ENCODE data around the gene SCT. TPM values are rescaled to one million over a fixed set of nuclear protein-coding genes. Genes with fewer than 3 reads are reported as not detected.

SCT gene
- total and polyA plus RNA-seq, 2 experiments from 2014 or later, result not detected

DNA sequence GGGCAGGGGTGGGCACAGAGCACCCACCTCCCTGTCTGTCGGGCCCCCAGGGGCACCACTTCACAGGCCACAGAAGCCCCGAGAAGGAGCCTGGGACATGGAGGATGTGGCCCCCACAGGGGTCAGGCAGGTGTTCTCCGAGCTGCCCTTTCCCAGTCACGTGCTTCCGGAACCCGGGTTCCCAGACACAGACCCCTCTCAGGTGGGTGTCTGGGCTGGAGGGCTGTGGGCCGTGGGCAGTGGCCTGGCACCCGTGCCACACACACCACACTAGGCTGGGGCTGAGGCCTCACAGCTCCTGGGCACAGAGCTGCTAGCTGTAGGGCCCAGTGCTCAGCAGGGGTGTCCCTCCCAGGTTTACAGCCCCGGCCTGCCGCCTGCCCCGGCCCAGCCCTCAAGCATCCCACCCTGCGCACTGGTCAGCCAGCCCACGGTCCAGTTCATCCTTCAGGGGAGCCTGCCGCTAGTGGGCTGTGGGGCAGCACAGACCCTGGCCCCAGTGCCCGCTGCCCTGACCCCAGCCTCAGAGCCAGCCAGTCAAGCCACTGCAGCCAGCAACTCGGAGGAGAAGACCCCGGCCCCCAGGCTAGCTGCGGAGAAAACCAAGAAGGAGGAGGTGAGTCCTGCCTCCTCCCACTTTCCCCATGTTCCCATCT is 16.7 kb downstream of the SCT start:
- H3K4me2 ChIP-seq (ENCODE audit: unreplicated experiment), result no peak overlapping the region
- H3F3A ChIP-seq (ENCODE audit: insufficient read depth), result peaks cover 7% of the 10 kb centered on the region; the same call in 1 of the 2 replicates
- no peak overlapping the region for H3K4me3 ChIP-seq
- no peak for TF ChIP-seq EZH2phosphoT487 (IDR thresholded peaks at IDR 0.05; ENCODE audit: insufficient read depth, low read depth)
- TF ChIP-seq EZH2 (IDR thresholded peaks at IDR 0.05; ENCODE audit: insufficient read depth, poor library complexity, severe bottlenecking), result no peak
- no peak for DNase-seq
- WGBS, 2 experiments (ENCODE audit: low coverage in 1 of 2, low lambda C conversion rate in 2 of 2, missing lambda C conversion rate in 2 of 2), result 91 to 93% methylated on average over 12 to 18 of the region's 18 CpGs
- in situ Hi-C loops (cut with MboI), result no loop called here
- peaks cover 7% of the 10 kb centered on the region; the same call in 1 of the 2 replicates for H3K36me3 ChIP-seq (ENCODE audit: low read depth)
- H3K9me3 ChIP-seq (ENCODE audit: low read depth), result no peaks in the 10 kb centered on the region
- no peak overlapping the region for H3K9ac ChIP-seq
- H2AFZ ChIP-seq, result no peak overlapping the region
- no peaks in the 10 kb centered on the region for H3K9me2 ChIP-seq (ENCODE audit: insufficient read depth)
- H3K79me2 ChIP-seq (ENCODE audit: insufficient read depth), result no peaks in the 10 kb centered on the region
- no peaks in the 10 kb centered on the region for H4K20me1 ChIP-seq (ENCODE audit: insufficient read depth)
- no peaks in the 10 kb centered on the region for H3K27me3 ChIP-seq (replicated peaks; ENCODE audit: insufficient read depth)
- H3K4me1 ChIP-seq (ENCODE audit: insufficient read depth), result no peaks in the 10 kb centered on the region
- no peak overlapping the region for H3K27ac ChIP-seq

- Histone ChIP-seq H3K27me3 (replicated peaks; ENCODE audit: insufficient read depth) (no peaks in the 10 kb centered on the region), H3K4me2 (ENCODE audit: unreplicated experiment) (no peak overlapping the region), H3K4me3 (no peak overlapping the region), H3K4me1 (ENCODE audit: insufficient read depth) (no peaks in the 10 kb centered on the region), H4K20me1 (ENCODE audit: insufficient read depth) (no peaks in the 10 kb centered on the region), H3K9ac (no peak overlapping the region), H3K9me3 (ENCODE audit: low read depth) (no peaks in the 10 kb centered on the region), H3K36me3 (ENCODE audit: low read depth) (peaks cover 12% of the 10 kb centered on the region; the same call in 1 of the 2 replicates), H3K79me2 (ENCODE audit: insufficient read depth) (no peaks in the 10 kb centered on the region), H3K27ac (no peak overlapping the region), H2AFZ (no peak overlapping the region), H3K9me2 (ENCODE audit: insufficient read depth) (no peaks in the 10 kb centered on the region), H3F3A (ENCODE audit: insufficient read depth) (peaks cover 7% of the 10 kb centered on the region; the same call in 1 of the 2 replicates)
- TF ChIP-seq EZH2phosphoT487 (IDR thresholded peaks at IDR 0.05; ENCODE audit: insufficient read depth, low read depth) (no peak), EZH2 (IDR thresholded peaks at IDR 0.05; ENCODE audit: insufficient read depth, poor library complexity, severe bottlenecking) (no peak)
- DNase-seq, result no peak
- WGBS, 2 experiments (ENCODE audit: low coverage in 1 of 2, low lambda C conversion rate in 2 of 2, missing lambda C conversion rate in 2 of 2), result 85 to 88% methylated on average over 17 to 28 of the region's 28 CpGs
- in situ Hi-C loops (cut with MboI), result no loop called here
These were observed 17.6 kb downstream of the SCT start for GRCh38 chr11:609341-609811.

GRCh38 chr11:608791-609251 is 18.2 kb downstream of the SCT start:
- no peaks in the 10 kb centered on the region for H3K27me3 ChIP-seq (replicated peaks; ENCODE audit: insufficient read depth)
- H3K9ac ChIP-seq, result no peak overlapping the region
- no peaks in the 10 kb centered on the region for H3K4me1 ChIP-seq (ENCODE audit: insufficient read depth)
- no peak overlapping the region for H3K27ac ChIP-seq
- H3K4me2 ChIP-seq (ENCODE audit: unreplicated experiment), result no peak overlapping the region
- DNase-seq, result no peak
- no peaks in the 10 kb centered on the region for H3K9me3 ChIP-seq (ENCODE audit: low read depth)
- WGBS, 2 experiments (ENCODE audit: low coverage in 1 of 2, low lambda C conversion rate in 2 of 2, missing lambda C conversion rate in 2 of 2), result 82 to 84% methylated on average over 27 to 28 of the region's 28 CpGs
- in situ Hi-C loops (cut with MboI), result no loop called here
- H3K9me2 ChIP-seq (ENCODE audit: insufficient read depth), result no peaks in the 10 kb centered on the region
- no peaks in the 10 kb centered on the region for H3K79me2 ChIP-seq (ENCODE audit: insufficient read depth)
- no peak for TF ChIP-seq EZH2 (IDR thresholded peaks at IDR 0.05; ENCODE audit: insufficient read depth, poor library complexity, severe bottlenecking)
- H4K20me1 ChIP-seq (ENCODE audit: insufficient read depth), result no peaks in the 10 kb centered on the region
- no peak overlapping the region for H3K4me3 ChIP-seq
- peaks cover 17% of the 10 kb centered on the region; the same call in 1 of the 2 replicates for H3K36me3 ChIP-seq (ENCODE audit: low read depth)
- no peak overlapping the region for H2AFZ ChIP-seq
- H3F3A ChIP-seq (ENCODE audit: insufficient read depth), result peaks cover 7% of the 10 kb centered on the region; the same call in 1 of the 2 replicates

DNA sequence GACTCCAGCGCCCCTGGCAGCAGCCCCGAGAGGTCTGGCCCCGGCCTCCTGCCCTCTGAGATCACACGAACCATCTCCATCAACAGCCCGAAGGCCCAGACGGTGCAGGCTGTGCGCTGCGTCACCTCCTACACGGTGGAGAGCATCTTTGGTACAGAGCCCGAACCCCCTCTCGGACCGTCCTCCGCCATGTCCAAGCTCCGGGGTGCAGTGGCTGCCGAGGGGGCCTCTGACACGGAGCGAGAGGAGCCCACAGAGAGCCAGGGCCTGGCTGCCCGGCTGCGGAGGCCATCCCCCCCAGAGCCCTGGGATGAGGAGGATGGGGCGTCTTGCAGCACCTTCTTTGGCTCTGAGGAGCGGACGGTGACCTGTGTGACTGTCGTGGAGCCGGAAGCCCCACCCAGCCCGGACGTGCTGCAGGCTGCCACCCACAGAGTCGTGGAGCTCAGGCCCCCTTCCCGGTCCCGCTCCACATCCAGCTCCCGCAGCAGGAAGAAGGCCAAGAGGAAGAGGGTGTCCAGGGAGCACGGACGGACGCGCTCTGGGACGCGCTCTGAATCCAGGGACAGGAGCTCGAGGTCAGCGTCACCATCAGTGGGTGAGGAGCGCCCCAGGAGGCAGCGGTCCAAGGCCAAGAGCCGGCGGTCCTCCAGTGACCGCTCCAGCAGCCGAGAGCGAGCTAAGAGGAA is 18.9 kb downstream of the SCT start:
- Histone ChIP-seq H3K4me2 (ENCODE audit: unreplicated experiment) (no peak overlapping the region), H3K4me1 (ENCODE audit: insufficient read depth) (no peaks in the 10 kb centered on the region), H3K9me3 (ENCODE audit: low read depth) (no peaks in the 10 kb centered on the region), H3K27ac (no peak overlapping the region), H3K9me2 (ENCODE audit: insufficient read depth) (no peaks in the 10 kb centered on the region), H4K20me1 (ENCODE audit: insufficient read depth) (no peaks in the 10 kb centered on the region), H3K4me3 (no peak overlapping the region), H2AFZ (no peak overlapping the region), H3K9ac (no peak overlapping the region), H3K79me2 (ENCODE audit: insufficient read depth) (no peaks in the 10 kb centered on the region; the same call in 1 of the 2 replicates), H3K36me3 (ENCODE audit: low read depth) (peaks cover 19% of the 10 kb centered on the region; the same call in 1 of the 2 replicates), H3K27me3 (replicated peaks; ENCODE audit: insufficient read depth) (no peaks in the 10 kb centered on the region), H3F3A (ENCODE audit: insufficient read depth) (peaks cover 7% of the 10 kb centered on the region; the same call in 1 of the 2 replicates)
- in situ Hi-C loops (cut with MboI), result no loop called here
- TF ChIP-seq EZH2phosphoT487 (IDR thresholded peaks at IDR 0.05; ENCODE audit: insufficient read depth, low read depth), result no peak
- no peak for TF ChIP-seq EZH2 (IDR thresholded peaks at IDR 0.05; ENCODE audit: insufficient read depth, poor library complexity, severe bottlenecking)
- no peak for DNase-seq
- 90% methylated on average over 39 to 45 of the region's 45 CpGs for WGBS, 2 experiments (ENCODE audit: low coverage in 1 of 2, low lambda C conversion rate in 2 of 2, missing lambda C conversion rate in 2 of 2)

All from GM23248 (cell line).